HTERT RPE-1 (cell line): Measurements from ENCODE around the gene CDH5.
"Not testable (repeated sequence)": the region's sequence is repeated elsewhere in the genome, so short reads cannot be mapped to it uniquely, and the experiment has no call there.

Experiments
- in situ Hi-C: fragments of 300-500 bp; cut with MboI; formaldehyde crosslinking; loops from 4 replicates; pipeline ENCODE4 v1.14.3; 2020; ENCODE audit warnings: low sequenced_read_pairs

CDH5 gene

GRCh38 chr16:66366433-66367299 is at the start of gene CDH5:
Gene CDH5 (plus strand): TSS chr16:66366691. CDS start chr16:66379338, 12,647 bp downstream.
- in situ Hi-C loops: no loop called here

- in situ Hi-C loops: no loop called here
Observed at GRCh38 chr16:66318505-66318904, 48.0 kb upstream of the CDH5 start.

GRCh38 chr16:66320774-66321173 is 45.7 kb upstream of the CDH5 start:
- in situ Hi-C loops: no loop called here

GRCh38 chr16:66322174-66322573 is 44.3 kb upstream of the CDH5 start:
- in situ Hi-C loops: no loop called here

GRCh38 chr16:66324815-66325515 is 41.5 kb upstream of the CDH5 start:
- in situ Hi-C loops: no loop called here

- in situ Hi-C loops: no loop called here
Observed at GRCh38 chr16:66325717-66326376, 40.6 kb upstream of the CDH5 start.

GRCh38 chr16:66326991-66327513 is 39.4 kb upstream of the CDH5 start:
- in situ Hi-C loops: no loop called here

- in situ Hi-C loops: no loop called here
Observed at GRCh38 chr16:66328282-66328681, 38.2 kb upstream of the CDH5 start.

GRCh38 chr16:66331464-66331863 is 35.0 kb upstream of the CDH5 start:
- in situ Hi-C loops: not testable (repeated sequence)

GRCh38 chr16:66332634-66333610 is 33.6 kb upstream of the CDH5 start:
- in situ Hi-C loops: no loop called here

GRCh38 chr16:66334853-66335574 is 31.5 kb upstream of the CDH5 start:
- in situ Hi-C loops: no loop called here

- in situ Hi-C loops: no loop called here
Observed at GRCh38 chr16:66335704-66336329, 30.7 kb upstream of the CDH5 start.

- in situ Hi-C loops: no loop called here
Observed at GRCh38 chr16:66337463-66338188, 28.9 kb upstream of the CDH5 start.

GRCh38 chr16:66342294-66342900 is 24.1 kb upstream of the CDH5 start:
- in situ Hi-C loops: no loop called here

GRCh38 chr16:66344533-66345145 is 21.9 kb upstream of the CDH5 start:
- in situ Hi-C loops: no loop called here

- in situ Hi-C loops: no loop called here
Observed at GRCh38 chr16:66346221-66346620, 20.3 kb upstream of the CDH5 start.

GRCh38 chr16:66352304-66352703 is 14.2 kb upstream of the CDH5 start:
- in situ Hi-C loops: no loop called here

GRCh38 chr16:66353055-66353454 is 13.4 kb upstream of the CDH5 start:
- in situ Hi-C loops: no loop called here
